GM13977 (cell line): ENCODE results near the gene TECTB.

Experiments used
- DNase-seq: peaks from one replicate; pipeline ENCODE4 v3.0.0; 2012; ENCODE audit warnings: low spot score
- in situ Hi-C: fragments of 300-500 bp; cut with MboI; formaldehyde crosslinking; loops from one replicate; pipeline ENCODE4 v1.12.0; 2022; ENCODE audit warnings: low sequenced_read_pairs, low pct_unique_long_range_greater_than_20kb, mixed read lengths, inconsistent platforms; ENCODE audit not compliant: unreplicated experiment
- TF ChIP-seq, protein P1 (sequence below): IDR thresholded peaks from 2 replicates; pipeline ENCODE4 v1.5.1; 2012; ENCODE audit warnings: mild to moderate bottlenecking, control low read depth; ENCODE audit not compliant: insufficient read depth; ENCODE audit errors: extremely low read depth, missing control alignments

Gene TECTB

DNA sequence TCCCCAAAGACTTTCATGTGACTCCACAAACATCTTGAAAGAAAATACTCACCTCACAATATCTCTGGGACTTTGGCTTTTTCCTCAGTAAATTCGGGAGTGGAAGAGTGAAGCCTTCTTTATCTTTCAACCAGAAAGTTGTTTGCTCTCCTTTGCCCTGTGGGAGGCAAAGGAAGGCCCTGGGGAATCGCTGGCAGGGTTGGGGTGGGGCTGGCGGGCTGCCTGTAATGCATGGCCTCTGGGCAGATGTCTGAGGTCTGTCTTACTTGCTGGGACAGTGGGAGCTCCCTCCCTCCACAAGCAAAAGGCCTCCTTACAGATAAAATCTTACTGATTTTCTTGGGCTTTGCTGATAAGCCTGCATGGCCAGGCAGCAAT, 24.9 kb downstream of the TECTB start:
- TF ChIP-seq, protein P1, sequence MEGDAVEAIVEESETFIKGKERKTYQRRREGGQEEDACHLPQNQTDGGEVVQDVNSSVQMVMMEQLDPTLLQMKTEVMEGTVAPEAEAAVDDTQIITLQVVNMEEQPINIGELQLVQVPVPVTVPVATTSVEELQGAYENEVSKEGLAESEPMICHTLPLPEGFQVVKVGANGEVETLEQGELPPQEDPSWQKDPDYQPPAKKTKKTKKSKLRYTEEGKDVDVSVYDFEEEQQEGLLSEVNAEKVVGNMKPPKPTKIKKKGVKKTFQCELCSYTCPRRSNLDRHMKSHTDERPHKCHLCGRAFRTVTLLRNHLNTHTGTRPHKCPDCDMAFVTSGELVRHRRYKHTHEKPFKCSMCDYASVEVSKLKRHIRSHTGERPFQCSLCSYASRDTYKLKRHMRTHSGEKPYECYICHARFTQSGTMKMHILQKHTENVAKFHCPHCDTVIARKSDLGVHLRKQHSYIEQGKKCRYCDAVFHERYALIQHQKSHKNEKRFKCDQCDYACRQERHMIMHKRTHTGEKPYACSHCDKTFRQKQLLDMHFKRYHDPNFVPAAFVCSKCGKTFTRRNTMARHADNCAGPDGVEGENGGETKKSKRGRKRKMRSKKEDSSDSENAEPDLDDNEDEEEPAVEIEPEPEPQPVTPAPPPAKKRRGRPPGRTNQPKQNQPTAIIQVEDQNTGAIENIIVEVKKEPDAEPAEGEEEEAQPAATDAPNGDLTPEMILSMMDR = no peak
- no peak for DNase-seq
- in situ Hi-C loops = no loop called here

DNA sequence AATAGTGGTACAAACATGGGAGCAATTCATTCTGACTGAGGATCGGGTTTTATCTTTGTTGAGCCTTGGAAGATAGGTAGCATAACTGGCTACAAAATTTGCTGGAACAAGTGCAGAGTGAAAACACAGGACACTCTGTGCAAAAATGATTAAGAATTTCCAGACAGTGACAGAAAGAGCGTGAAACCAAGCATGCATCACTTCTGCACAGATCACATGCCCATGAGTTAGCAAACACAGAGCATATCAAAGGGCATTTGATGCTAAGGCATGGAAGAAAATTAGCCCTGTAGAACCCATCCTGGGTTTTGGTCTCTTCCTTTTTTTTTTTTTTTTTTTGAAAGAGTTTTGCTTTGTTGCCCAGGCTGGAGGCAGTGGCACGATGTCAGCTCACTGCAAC, 28.3 kb downstream of the TECTB start:
- TF ChIP-seq, protein P1 = no peak
- in situ Hi-C loops = loop anchor here (10.0 kb wide), 1 partner anchor 177 kb away; no protein-coding TSS in a partner anchor
- DNase-seq = no peak

DNA sequence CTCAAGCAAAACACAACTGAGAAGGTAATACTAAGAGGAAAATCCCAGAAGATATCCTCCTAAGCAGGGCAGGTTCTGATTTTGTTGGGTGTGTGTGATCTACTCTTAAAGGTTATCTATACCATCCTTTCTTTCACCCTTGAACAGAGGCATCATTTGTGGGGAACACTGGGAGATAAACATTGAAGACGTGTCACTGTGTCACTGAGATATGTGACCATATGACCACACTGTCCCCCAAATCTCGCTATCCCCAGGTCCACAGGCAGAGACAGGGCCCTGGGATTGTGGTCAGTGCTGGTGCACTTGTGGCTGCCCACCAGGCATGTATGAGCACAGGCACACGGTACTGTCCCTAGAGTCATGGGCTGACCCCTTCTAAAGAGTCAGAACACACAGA, 30.0 kb downstream of the TECTB start:
- in situ Hi-C loops = loop anchor here (10.0 kb wide), 1 partner anchor 178 kb away; no protein-coding TSS in a partner anchor
- no peak for DNase-seq
- TF ChIP-seq, protein P1 = no peak

DNA sequence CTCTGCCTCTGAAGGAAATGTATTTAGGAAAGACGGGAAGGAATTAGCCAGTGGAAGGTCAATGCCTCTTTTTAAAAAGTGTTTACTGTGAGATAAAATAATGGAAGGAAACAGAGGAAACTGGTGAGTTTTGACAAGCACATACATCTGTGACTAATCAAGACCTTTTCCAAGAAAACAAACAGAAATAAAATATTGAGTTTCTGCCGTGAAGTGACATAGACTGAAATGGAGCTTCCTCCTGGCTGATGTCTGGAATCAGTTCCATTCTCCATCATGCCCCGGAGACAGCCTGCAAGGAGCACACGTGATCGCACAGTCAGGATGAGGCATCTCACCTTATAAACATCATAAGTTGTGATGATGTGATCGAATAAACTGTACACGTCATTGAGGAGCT, 30.7 kb downstream of the TECTB start:
- no peak for DNase-seq
- TF ChIP-seq, protein P1 = no peak
- in situ Hi-C loops = loop anchor here (10.0 kb wide), 1 partner anchor 179 kb away; no protein-coding TSS in a partner anchor

DNA sequence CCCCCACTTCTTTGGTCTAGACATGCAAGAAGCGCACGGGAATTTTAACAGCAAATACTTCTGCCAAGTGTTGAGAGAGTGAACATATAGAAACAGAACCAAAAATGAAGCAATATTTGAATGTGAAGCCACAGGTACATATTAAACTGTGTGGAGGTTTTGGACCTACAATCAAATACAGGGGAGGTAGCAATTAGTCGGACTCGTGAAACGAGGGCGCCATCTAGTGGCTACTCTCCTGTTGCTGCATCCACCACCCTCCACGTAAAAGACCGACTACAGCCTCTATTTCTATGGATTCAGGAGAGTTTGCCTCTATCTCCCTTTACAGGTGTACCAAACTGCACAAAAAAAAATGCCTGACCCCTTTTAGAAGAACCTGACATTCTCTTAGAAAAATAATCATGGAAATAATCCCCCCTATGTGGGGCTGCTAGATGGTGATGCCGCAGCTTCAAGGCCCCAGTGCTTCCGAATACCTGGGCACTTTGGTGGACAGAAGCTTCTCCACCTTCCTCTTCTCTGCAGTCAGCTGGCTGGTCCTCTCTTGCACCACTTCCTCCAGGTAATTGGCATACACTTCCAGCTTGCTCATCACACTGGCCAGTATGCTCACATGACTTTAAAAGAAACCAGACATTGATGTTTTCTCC, 31.7 kb downstream of the TECTB start:
- in situ Hi-C loops = loop anchor here (10.0 kb wide), 1 partner anchor 180 kb away; no protein-coding TSS in a partner anchor
- DNase-seq = peak; percentile 72
- TF ChIP-seq, protein P1 = peak; percentile 86

DNA sequence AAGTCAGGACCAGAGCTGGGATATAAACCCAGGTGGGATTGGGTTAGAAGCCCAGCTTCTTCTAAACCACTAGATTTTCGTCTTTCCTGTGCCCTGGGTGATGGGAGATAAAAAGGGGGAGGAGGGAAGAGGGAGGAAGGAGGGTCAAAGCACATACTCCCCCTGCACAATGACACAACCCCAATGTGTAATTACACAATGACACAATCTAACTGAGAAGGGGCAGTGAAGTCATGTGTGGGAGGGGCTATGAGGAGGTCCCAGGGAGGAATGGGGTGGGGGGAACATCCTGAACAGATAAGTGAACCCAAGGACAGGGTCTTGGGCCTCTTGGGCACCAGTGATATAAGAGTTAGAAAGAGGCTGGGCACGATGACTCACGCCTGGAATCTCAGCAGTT, 44.5 kb downstream of the TECTB start:
- in situ Hi-C loops = no loop called here
- TF ChIP-seq, protein P1 = no peak
- no peak for DNase-seq

DNA sequence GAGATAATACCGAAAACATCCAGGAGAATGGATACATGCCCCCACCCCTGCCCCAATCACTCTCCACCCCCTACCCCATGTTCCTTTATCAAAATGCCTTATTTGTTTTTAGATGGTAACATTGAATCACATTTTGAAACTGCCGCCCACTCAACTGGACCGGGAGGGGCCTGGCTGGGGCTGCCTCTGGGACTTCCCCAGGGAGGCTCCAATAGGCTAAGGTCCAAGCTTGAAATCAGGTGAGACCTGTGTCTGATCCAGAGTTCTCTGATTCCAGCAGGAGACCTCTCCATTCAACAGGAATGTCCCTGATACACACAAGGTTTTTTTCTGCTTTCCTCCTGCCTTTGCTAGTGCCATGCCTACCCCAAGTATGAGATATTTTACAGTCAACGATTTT, 47.0 kb downstream of the TECTB start:
- TF ChIP-seq, protein P1 = no peak
- DNase-seq = no peak
- in situ Hi-C loops = no loop called here
